ENCODE results near the gene ZNF566.
"Not testable (repeated sequence)": the region's sequence is repeated elsewhere in the genome, so short reads cannot be mapped to it uniquely, and the experiment has no call there.

The ZNF566 gene

GRCh38 chr19:36489118-36489919, at the start of gene ZNF566:
ZNF566 (minus strand) TSS chr19:36489561; CDS start chr19:36476557, 13,004 bp downstream.
- DNase-seq (ENCODE audit: low spot score), result peak; percentile 95

DNA sequence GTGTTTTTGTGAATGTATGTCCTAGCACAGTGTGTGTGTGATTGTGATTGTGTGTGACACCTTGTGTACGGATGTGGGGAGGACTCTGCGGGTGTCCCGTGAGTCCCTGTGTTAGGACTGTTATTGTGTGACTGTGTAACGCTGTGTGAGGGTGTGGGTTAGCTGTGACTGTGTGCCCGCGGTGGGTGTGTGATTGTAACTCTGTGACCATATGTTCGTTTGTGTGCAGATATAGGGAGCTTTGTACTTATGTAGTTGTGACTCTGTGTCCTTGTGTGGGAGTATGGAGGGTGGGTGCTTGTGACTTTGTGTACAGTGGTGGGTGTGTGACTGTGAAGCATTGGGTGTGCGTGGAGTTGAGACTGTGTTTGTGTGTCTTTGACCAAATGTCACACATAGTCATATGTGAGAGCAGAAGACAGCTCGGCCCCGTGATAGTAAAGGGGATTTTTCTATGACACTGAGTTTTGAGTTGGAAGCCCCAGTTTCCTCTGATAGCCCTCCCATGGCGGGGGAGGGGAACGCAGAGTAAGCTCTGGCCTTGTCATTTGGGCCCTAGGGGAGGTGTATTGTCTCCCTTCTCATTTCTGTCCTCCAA, 39.7 kb upstream of the ZNF566 start:
- DNase-seq (ENCODE audit: low spot score), result peak; percentile 7

DNA sequence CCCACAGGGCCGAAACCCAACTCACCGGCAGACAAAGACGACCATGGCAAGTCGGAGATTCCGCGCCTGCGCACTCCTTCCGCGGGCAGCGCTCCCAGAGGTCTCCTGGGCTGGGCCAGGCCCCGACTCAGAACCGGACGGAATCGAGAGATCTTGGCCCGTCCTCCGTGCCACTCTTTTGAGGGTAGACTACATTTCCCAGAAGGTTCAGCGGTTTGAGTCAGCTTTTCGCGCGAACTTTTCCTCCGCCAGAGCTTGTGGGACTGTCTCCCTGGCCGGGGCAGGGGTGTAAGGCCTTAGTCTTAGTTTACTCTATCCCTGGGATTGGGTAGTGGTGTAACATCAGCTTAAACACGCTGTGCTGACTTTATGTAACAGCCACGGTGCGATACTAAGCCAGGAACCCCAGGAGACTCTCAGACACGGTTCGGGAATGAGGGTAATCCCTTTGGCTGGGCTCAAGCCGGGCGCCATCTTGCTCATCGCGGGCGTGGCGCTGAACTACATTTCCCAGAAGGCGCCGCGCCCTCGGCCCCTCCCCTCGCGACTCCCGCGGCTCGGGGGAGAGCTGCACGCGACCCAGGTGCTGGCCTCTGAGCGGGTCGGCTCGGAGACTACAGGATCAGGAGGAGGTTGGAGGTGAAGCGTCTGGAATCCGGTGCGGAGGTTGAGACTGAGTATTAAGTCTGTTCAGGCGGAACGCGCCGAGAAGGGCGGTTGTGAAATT, 39.0 kb upstream of the ZNF566 start, which contains the start of gene ZNF260:
Gene ZNF260 (minus strand): TSS at position 78 of the 727 bp plus-strand sequence. CDS start 13,033 bp downstream, outside the sequence.
- peak; percentile 94 for DNase-seq (ENCODE audit: low spot score)

GRCh38 chr19:36527873-36528193, 38.5 kb upstream of the ZNF566 start:
- no peak for DNase-seq (ENCODE audit: low spot score)

GRCh38 chr19:36527341-36527740, 38.0 kb upstream of the ZNF566 start:
- DNase-seq (ENCODE audit: low spot score), result no peak

DNA sequence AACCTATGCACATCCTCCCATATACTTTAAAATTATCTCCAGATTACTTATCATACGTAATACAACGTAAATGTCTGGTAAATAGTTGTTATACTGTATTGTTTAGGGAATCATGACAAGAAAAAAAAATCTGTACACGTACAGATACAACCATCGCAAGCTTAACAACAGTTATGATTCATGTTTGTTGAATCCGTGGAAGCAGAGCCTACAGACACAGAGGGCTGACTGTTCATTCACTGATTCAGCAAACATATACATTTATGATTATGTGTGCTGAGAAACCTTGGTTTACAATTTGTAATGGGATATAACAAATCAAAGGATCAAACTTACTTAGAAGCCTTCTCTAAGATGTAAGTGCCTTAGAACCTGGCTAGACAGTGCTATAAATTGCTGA, 37.2 kb upstream of the ZNF566 start:
- DNase-seq (ENCODE audit: low spot score), result no peak

GRCh38 chr19:36524617-36525016, 35.3 kb upstream of the ZNF566 start:
- DNase-seq (ENCODE audit: low spot score), result no peak

GRCh38 chr19:36514012-36514612, 24.8 kb upstream of the ZNF566 start:
- DNase-seq (ENCODE audit: low spot score), result no peak

- DNase-seq (ENCODE audit: low spot score), result no peak
Observed at GRCh38 chr19:36508325-36508724, 19.0 kb upstream of the ZNF566 start.

- DNase-seq (ENCODE audit: low spot score), result no peak
Observed at GRCh38 chr19:36501973-36502372, 12.6 kb upstream of the ZNF566 start.

DNA sequence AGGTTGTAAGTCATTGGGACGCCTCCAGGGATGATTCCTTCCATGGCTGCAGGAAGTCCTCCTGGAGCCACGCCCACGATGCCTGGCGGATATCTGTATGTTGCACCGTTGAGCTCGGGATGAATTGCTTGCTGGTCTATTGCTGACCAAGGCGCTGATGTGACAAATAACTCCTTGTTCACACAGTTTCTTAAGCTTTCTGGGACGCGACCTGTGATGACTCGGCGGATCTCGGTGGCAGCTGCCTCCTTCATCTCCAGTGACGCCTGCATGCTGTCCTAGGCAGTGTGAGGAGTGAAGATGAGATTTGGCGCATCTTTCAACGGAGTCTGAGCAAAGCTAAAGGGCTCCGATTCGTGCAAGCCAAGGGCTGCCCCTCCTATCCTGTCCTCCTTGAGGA, 7.6 kb upstream of the ZNF566 start:
- DNase-seq (ENCODE audit: low spot score), result no peak

DNA sequence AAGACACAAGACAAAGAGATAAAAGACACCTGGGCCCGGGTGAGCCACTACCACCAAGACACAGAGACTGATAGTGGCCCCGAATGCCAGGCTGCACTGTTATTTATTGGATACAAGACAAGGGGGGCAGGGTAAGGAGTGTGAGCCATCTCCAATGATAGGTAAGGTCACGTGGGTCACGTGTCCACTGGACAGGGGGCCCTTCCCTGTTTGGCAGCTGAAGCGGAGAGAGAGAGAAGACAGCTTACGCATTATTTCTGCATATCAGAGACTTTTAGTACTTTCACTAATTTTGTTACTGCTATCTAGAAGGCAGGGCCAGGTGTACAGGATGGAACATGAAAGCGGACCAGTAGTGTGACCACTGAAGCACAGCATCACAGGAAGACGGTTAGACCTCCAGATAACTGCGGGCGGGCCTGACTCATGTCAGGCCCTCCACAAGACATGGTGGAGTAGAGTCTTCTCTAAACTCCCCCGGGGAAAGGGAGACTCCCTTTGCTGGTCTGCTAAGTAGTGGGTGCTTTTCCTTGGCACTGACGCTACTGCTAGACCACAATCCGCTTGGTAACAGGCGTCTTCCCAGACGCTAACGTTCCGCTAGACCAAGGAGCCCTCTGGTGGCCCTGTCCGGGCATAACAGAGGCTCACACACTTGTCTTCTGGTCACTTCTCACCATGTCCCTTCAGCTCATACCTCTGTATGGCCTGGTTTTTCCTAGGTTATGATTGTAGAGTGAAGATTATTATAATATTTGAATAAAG, 3.5 kb upstream of the ZNF566 start:
- peak; percentile 12 for DNase-seq (ENCODE audit: low spot score)

- not testable (repeated sequence) for DNase-seq (ENCODE audit: low spot score)
Observed at GRCh38 chr19:36490846-36491245, 1.5 kb upstream of the ZNF566 start.

GRCh38 chr19:36489920-36490415, 607 bp upstream of the ZNF566 start:
- peak; percentile 84 for DNase-seq (ENCODE audit: low spot score)

GRCh38 chr19:36488846-36489117, 579 bp downstream of the ZNF566 start:
- DNase-seq (ENCODE audit: low spot score), result peak; percentile 49

DNA sequence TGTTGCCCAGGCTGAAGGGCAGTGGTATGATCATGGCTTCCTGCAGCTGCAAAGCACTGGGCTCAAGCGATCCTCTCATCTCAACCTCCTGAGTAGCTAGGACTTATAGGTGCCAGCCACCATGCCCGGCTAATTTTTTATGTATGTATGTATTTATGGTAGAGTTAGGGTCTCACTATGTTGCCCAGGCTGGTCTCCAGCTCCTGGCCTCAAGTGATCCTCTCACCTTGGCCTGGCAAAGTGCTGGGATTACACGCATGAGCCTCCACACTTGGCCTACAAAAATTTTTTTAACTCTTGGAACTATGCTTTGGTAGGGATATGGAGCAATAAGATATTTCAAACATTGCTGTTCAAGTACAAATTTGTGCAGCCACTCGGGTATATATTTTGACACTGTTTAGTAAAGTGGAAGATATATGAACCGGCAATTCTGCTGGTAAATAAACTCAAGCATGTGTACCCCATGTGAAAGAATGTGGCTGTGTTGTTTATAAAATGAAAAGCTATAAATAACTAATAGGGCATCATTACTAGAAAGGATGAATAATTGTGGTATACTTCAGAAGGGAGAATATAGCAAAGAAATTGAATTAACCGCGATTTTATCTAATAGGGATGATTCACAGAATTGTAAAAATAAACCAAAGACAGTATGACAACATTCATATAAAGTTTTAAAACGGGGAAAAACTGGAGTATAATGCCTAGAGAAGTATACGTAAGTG, 1.1 kb downstream of the ZNF566 start:
- DNase-seq (ENCODE audit: low spot score), result no peak

- no peak for DNase-seq (ENCODE audit: low spot score)
Observed at GRCh38 chr19:36483653-36484052, 5.7 kb downstream of the ZNF566 start.

GRCh38 chr19:36482876-36483275, 6.5 kb downstream of the ZNF566 start:
- no peak for DNase-seq (ENCODE audit: low spot score)

GRCh38 chr19:36460046-36460445, 29.3 kb downstream of the ZNF566 start:
- no peak for DNase-seq (ENCODE audit: low spot score)

GRCh38 chr19:36456831-36457230, 32.5 kb downstream of the ZNF566 start:
- no peak for DNase-seq (ENCODE audit: low spot score)

- DNase-seq (ENCODE audit: low spot score), result no peak
Observed at GRCh38 chr19:36449059-36449670, 40.2 kb downstream of the ZNF566 start.
